OCI-LY1 (cell line): ENCODE data around the gene SYT7.

Experiments used
- EZH2 ChIP-seq: fragments of 200-600 bp; sonication (generic), shearing (Covaris generic); IDR thresholded peaks from 2 replicates; pipeline ENCODE4 v1.8.0; 2017; ENCODE audit warnings: borderline replicate concordance, mixed run types, mild to moderate bottlenecking, antibody characterized with exemption, low read length, moderate library complexity, mixed read lengths
- TF ChIP-seq, protein P1 (sequence below): fragments of 200-600 bp; sonication (generic), shearing (Covaris generic); IDR thresholded peaks from 2 replicates; pipeline ENCODE4 v1.5.1; 2017; ENCODE audit warnings: mild to moderate bottlenecking, antibody characterized with exemption, low read length, moderate library complexity, mixed read lengths

- TF ChIP-seq, protein P1, sequence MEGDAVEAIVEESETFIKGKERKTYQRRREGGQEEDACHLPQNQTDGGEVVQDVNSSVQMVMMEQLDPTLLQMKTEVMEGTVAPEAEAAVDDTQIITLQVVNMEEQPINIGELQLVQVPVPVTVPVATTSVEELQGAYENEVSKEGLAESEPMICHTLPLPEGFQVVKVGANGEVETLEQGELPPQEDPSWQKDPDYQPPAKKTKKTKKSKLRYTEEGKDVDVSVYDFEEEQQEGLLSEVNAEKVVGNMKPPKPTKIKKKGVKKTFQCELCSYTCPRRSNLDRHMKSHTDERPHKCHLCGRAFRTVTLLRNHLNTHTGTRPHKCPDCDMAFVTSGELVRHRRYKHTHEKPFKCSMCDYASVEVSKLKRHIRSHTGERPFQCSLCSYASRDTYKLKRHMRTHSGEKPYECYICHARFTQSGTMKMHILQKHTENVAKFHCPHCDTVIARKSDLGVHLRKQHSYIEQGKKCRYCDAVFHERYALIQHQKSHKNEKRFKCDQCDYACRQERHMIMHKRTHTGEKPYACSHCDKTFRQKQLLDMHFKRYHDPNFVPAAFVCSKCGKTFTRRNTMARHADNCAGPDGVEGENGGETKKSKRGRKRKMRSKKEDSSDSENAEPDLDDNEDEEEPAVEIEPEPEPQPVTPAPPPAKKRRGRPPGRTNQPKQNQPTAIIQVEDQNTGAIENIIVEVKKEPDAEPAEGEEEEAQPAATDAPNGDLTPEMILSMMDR = no peak
- no peak for TF ChIP-seq EZH2
Measured at GRCh38 chr11:61543606-61544306, 37.1 kb downstream of the SYT7 start.
